HEK293 (cell line): Measurements from ENCODE around the gene RASD2.

ENCODE experiments used
- CTCF ChIA-PET: fragments of 350-600 bp; formaldehyde crosslinking; extraction: SDS; loops from one replicate; lab custom pipeline; 2021; ENCODE audit warnings: antibody characterized with exemption; lab: Yijun Ruan, JAX
- POLR2A ChIA-PET: fragments of 300-600 bp; formaldehyde crosslinking; extraction: SDS; loops from one replicate; lab custom pipeline; 2020; ENCODE audit warnings: antibody characterized with exemption, inconsistent platforms; lab: Yijun Ruan, JAX
- H3K27ac ChIP-seq: fragments of 200-500 bp; sonication (Bioruptor generic); 2 replicates; pipeline ENCODE4 v1.5.1; 2014; ENCODE audit warnings: low read depth, low read length, control low read depth, inconsistent platforms; ENCODE audit errors: extremely low read depth
- H3K36me3 ChIP-seq, 2 experiments: fragments of 200-500 bp in 1 of 2; sonication (Bioruptor generic) in 1 of 2; 1 replicate in 1 of 2; 2 replicates in 1 of 2; pipeline ENCODE4 v1.5.1; 2014 to 2017; ENCODE audit warnings: inconsistent platforms in 2 of 2, low read length in 2 of 2; ENCODE audit not compliant: control insufficient read depth in 2 of 2, insufficient read depth in 1 of 2
- H3K4me1 ChIP-seq: fragments of 200-500 bp; sonication (Bioruptor generic); 2 replicates; pipeline ENCODE4 v1.5.1; 2014; ENCODE audit warnings: mild to moderate bottlenecking, low read length, inconsistent platforms; ENCODE audit not compliant: control insufficient read depth, insufficient read depth
- H3K4me3 ChIP-seq: 2 replicates; pipeline ENCODE4 v1.5.1; 2011; ENCODE audit warnings: low read depth, mild to moderate bottlenecking, control low read depth, low read length, moderate library complexity
- H3K9me3 ChIP-seq: fragments of 200-500 bp; sonication (Bioruptor generic); 2 replicates; pipeline ENCODE4 v1.5.1; 2014; ENCODE audit warnings: low read depth, low read length, inconsistent platforms; ENCODE audit not compliant: control insufficient read depth, insufficient read depth
- GLIS1 ChIP-seq: fragments of 450-650 bp; formaldehyde crosslinking; IDR thresholded peaks from 2 replicates; pipeline ENCODE4 v1.5.1; 2016; ENCODE audit warnings: missing biosample characterization, missing genetic modification characterization
- KLF7 ChIP-seq: fragments of 450-650 bp; formaldehyde crosslinking; IDR thresholded peaks from 2 replicates; pipeline ENCODE4 v1.5.1; 2016; ENCODE audit warnings: missing biosample characterization, missing genetic modification characterization, borderline replicate concordance
- KLF9 ChIP-seq: fragments of 450-650 bp; formaldehyde crosslinking; IDR thresholded peaks from 2 replicates; pipeline ENCODE4 v1.5.1; 2016; ENCODE audit warnings: missing biosample characterization, missing genetic modification characterization, low read depth
- PRDM1 ChIP-seq: fragments of 450-650 bp; formaldehyde crosslinking; IDR thresholded peaks from 2 replicates; pipeline ENCODE4; 2016; ENCODE audit warnings: missing biosample characterization, missing genetic modification characterization
- SP7 ChIP-seq: fragments of 450-650 bp; formaldehyde crosslinking; IDR thresholded peaks from 2 replicates; pipeline ENCODE4 v1.5.1; 2016; ENCODE audit warnings: missing biosample characterization, missing genetic modification characterization
- YY1 ChIP-seq: fragments of 450-650 bp; formaldehyde crosslinking; IDR thresholded peaks from 2 replicates; pipeline ENCODE4 v1.5.1; 2018; ENCODE audit warnings: missing biosample characterization, missing genetic modification characterization
- ZNF16 ChIP-seq: fragments of 450-650 bp; formaldehyde crosslinking; IDR thresholded peaks from 2 replicates; pipeline ENCODE4 v1.5.1; 2016; ENCODE audit warnings: low read depth, missing biosample characterization, missing genetic modification characterization
- ZNF169 ChIP-seq: fragments of 450-650 bp; formaldehyde crosslinking; IDR thresholded peaks from 2 replicates; pipeline ENCODE4 v1.5.1; 2016; ENCODE audit warnings: missing biosample characterization, missing genetic modification characterization
- ZNF214 ChIP-seq: fragments of 450-650 bp; formaldehyde crosslinking; IDR thresholded peaks from 2 replicates; pipeline ENCODE4 v1.5.1; 2017; ENCODE audit warnings: missing biosample characterization, mild to moderate bottlenecking, missing genetic modification characterization, borderline replicate concordance
- ZNF223 ChIP-seq: fragments of 450-650 bp; formaldehyde crosslinking; IDR thresholded peaks from 2 replicates; pipeline ENCODE4 v1.5.1; 2016; ENCODE audit warnings: missing biosample characterization, missing genetic modification characterization
- ZNF24 ChIP-seq: fragments of 450-650 bp; formaldehyde crosslinking; IDR thresholded peaks from 2 replicates; pipeline ENCODE4 v1.5.1; 2016; ENCODE audit warnings: missing biosample characterization, missing genetic modification characterization
- ZNF280D ChIP-seq: fragments of 450-650 bp; formaldehyde crosslinking; IDR thresholded peaks from 2 replicates; pipeline ENCODE4 v1.5.1; 2016; ENCODE audit warnings: missing biosample characterization, missing genetic modification characterization
- ZNF324 ChIP-seq: fragments of 450-650 bp; formaldehyde crosslinking; IDR thresholded peaks from 2 replicates; pipeline ENCODE4 v1.5.1; 2016; ENCODE audit warnings: missing biosample characterization, missing genetic modification characterization
- ZNF398 ChIP-seq: fragments of 450-650 bp; formaldehyde crosslinking; IDR thresholded peaks from 2 replicates; pipeline ENCODE4 v1.5.1; 2017; ENCODE audit warnings: missing biosample characterization, missing genetic modification characterization
- ZNF501 ChIP-seq: fragments of 450-650 bp; formaldehyde crosslinking; IDR thresholded peaks from 2 replicates; pipeline ENCODE4 v1.5.1; 2016; ENCODE audit warnings: missing biosample characterization, missing genetic modification characterization
- ZNF558 ChIP-seq: fragments of 450-650 bp; formaldehyde crosslinking; IDR thresholded peaks from 2 replicates; pipeline ENCODE4 v1.5.1; 2016; ENCODE audit warnings: missing biosample characterization, missing genetic modification characterization
- ZNF624 ChIP-seq: fragments of 450-650 bp; formaldehyde crosslinking; IDR thresholded peaks from 2 replicates; pipeline ENCODE4 v1.5.1; 2017; ENCODE audit warnings: missing biosample characterization, missing genetic modification characterization
- ZNF76 ChIP-seq: fragments of 450-650 bp; formaldehyde crosslinking; IDR thresholded peaks from 2 replicates; pipeline ENCODE4; 2016; ENCODE audit warnings: low read depth, missing biosample characterization, missing genetic modification characterization, borderline replicate concordance
- ZNF777 ChIP-seq: fragments of 450-650 bp; formaldehyde crosslinking; IDR thresholded peaks from 2 replicates; pipeline ENCODE4 v1.5.1; 2017; ENCODE audit warnings: missing biosample characterization, missing genetic modification characterization, borderline replicate concordance
- ZNF830 ChIP-seq: fragments of 450-650 bp; IDR thresholded peaks from 2 replicates; pipeline ENCODE4 v1.5.0; 2018; ENCODE audit warnings: missing biosample characterization, missing genetic modification characterization, low read depth, mild to moderate bottlenecking, moderate library complexity
- TF ChIP-seq, protein P1 (sequence below): fragments of 450-650 bp; formaldehyde crosslinking; IDR thresholded peaks from 2 replicates; pipeline ENCODE4 v1.5.1; 2016; ENCODE audit warnings: missing biosample characterization, missing genetic modification characterization
- TF ChIP-seq, protein P2 (sequence below): fragments of 450-650 bp; formaldehyde crosslinking; IDR thresholded peaks from 2 replicates; pipeline ENCODE4 v1.5.1; 2016; ENCODE audit warnings: missing biosample characterization, missing genetic modification characterization, borderline replicate concordance
- TF ChIP-seq, protein P3 (sequence below): fragments of 450-650 bp; formaldehyde crosslinking; IDR thresholded peaks from 2 replicates; pipeline ENCODE4 v1.5.1; 2016; ENCODE audit warnings: missing biosample characterization, missing genetic modification characterization

The RASD2 gene

GRCh38 chr22:35596821-35597220 is 56.2 kb downstream of the RASD2 start (continued):
- TF ChIP-seq, protein P1, sequence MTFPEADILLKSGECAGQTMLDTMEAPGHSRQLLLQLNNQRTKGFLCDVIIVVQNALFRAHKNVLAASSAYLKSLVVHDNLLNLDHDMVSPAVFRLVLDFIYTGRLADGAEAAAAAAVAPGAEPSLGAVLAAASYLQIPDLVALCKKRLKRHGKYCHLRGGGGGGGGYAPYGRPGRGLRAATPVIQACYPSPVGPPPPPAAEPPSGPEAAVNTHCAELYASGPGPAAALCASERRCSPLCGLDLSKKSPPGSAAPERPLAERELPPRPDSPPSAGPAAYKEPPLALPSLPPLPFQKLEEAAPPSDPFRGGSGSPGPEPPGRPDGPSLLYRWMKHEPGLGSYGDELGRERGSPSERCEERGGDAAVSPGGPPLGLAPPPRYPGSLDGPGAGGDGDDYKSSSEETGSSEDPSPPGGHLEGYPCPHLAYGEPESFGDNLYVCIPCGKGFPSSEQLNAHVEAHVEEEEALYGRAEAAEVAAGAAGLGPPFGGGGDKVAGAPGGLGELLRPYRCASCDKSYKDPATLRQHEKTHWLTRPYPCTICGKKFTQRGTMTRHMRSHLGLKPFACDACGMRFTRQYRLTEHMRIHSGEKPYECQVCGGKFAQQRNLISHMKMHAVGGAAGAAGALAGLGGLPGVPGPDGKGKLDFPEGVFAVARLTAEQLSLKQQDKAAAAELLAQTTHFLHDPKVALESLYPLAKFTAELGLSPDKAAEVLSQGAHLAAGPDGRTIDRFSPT = no peak
- TF ChIP-seq ZNF223 (tag by site-specific recombination) (no peak), ZNF624 (tag by site-specific recombination) (no peak), ZNF76 (tag by site-specific recombination) (no peak), KLF9 (no peak), ZNF24 (tag by site-specific recombination) (no peak), ZNF324 (no peak), SP7 (tag by site-specific recombination) (no peak)

- H3K36me3 ChIP-seq = no peaks in the 10 kb centered on the region
- no peak overlapping the region for H3K27ac ChIP-seq
- H3K4me1 ChIP-seq = no peaks in the 10 kb centered on the region
- ChIA-PET POLR2A (no interaction called here), CTCF (interaction anchor here (0.6 to 1.4 kb wide), 4 partner anchors 15 to 247 kb away, joined by 3 to 4 read pairs (median 4); no protein-coding TSS in a partner anchor)
- TF ChIP-seq GLIS1 (tag by site-specific recombination) = peak; percentile 44; the same call in 1 of the 2 replicates
- TF ChIP-seq ZNF16 (tag by site-specific recombination) = no peak
- H3K9me3 ChIP-seq = no peaks in the 10 kb centered on the region
- no peak overlapping the region for H3K4me3 ChIP-seq
These were observed 57.2 kb downstream of the RASD2 start for GRCh38 chr22:35597692-35598395.

DNA sequence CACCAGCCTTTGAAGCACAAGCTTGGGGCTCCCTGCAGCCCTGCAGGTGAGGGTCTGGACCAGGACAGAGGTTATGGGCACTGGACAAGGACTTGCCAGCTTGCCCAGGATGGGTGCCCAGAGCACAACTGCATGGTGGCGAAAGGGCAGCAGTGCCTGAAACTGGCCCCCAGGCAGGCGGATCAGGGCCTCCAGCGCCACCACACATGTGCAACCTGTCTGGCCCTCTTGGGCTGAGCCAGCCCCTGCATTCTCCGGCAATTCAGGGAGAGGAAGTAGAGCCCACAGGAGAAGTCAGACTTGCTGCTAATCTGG is 57.7 kb downstream of the RASD2 start:
- ChIA-PET CTCF (interaction anchor here (0.6 to 1.4 kb wide), 3 partner anchors 15 to 248 kb away, joined by 3 to 4 read pairs (median 3); no protein-coding TSS in a partner anchor), POLR2A (no interaction called here)
- Histone ChIP-seq H3K36me3 (no peaks in the 10 kb centered on the region), H3K4me1 (no peaks in the 10 kb centered on the region), H3K4me3 (no peak overlapping the region), H3K9me3 (no peaks in the 10 kb centered on the region), H3K27ac (no peak overlapping the region)
- no peak for TF ChIP-seq ZNF777 (tag by site-specific recombination)
- TF ChIP-seq, protein P2, sequence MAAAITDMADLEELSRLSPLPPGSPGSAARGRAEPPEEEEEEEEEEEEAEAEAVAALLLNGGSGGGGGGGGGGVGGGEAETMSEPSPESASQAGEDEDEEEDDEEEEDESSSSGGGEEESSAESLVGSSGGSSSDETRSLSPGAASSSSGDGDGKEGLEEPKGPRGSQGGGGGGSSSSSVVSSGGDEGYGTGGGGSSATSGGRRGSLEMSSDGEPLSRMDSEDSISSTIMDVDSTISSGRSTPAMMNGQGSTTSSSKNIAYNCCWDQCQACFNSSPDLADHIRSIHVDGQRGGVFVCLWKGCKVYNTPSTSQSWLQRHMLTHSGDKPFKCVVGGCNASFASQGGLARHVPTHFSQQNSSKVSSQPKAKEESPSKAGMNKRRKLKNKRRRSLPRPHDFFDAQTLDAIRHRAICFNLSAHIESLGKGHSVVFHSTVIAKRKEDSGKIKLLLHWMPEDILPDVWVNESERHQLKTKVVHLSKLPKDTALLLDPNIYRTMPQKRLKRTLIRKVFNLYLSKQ (tag by site-specific recombination) = no peak
- TF ChIP-seq ZNF501 (tag by site-specific recombination) = no peak
- TF ChIP-seq YY1 (tag by site-specific recombination) = no peak
- TF ChIP-seq, protein P3, sequence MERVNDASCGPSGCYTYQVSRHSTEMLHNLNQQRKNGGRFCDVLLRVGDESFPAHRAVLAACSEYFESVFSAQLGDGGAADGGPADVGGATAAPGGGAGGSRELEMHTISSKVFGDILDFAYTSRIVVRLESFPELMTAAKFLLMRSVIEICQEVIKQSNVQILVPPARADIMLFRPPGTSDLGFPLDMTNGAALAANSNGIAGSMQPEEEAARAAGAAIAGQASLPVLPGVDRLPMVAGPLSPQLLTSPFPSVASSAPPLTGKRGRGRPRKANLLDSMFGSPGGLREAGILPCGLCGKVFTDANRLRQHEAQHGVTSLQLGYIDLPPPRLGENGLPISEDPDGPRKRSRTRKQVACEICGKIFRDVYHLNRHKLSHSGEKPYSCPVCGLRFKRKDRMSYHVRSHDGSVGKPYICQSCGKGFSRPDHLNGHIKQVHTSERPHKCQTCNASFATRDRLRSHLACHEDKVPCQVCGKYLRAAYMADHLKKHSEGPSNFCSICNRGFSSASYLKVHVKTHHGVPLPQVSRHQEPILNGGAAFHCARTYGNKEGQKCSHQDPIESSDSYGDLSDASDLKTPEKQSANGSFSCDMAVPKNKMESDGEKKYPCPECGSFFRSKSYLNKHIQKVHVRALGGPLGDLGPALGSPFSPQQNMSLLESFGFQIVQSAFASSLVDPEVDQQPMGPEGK (tag by site-specific recombination) = no peak
- TF ChIP-seq ZNF830 (tag by site-specific recombination) = no peak
- TF ChIP-seq KLF7 = no peak
- no peak for TF ChIP-seq ZNF398 (tag by site-specific recombination)
- no peak for TF ChIP-seq PRDM1 (tag by site-specific recombination)
- TF ChIP-seq ZNF169 (tag by site-specific recombination) = no peak
- no peak for TF ChIP-seq ZNF280D (tag by site-specific recombination)
- TF ChIP-seq ZNF558 (tag by site-specific recombination) = no peak
- TF ChIP-seq ZNF214 (tag by site-specific recombination) = no peak
